Activated T-helper 1 cell treated with Interleukin-2 at 50 U/mL for 16 hours (primary cell): ENCODE measurements around the gene S1PR5.
"Not testable (repeated sequence)": the region's sequence is repeated elsewhere in the genome, so short reads cannot be mapped to it uniquely, and the experiment has no call there.

Experiments used
- DNase-seq: peaks from one replicate; pipeline ENCODE4 v3.0.0-alpha.2; 2020; ENCODE audit warnings: low read depth

Gene S1PR5

DNA sequence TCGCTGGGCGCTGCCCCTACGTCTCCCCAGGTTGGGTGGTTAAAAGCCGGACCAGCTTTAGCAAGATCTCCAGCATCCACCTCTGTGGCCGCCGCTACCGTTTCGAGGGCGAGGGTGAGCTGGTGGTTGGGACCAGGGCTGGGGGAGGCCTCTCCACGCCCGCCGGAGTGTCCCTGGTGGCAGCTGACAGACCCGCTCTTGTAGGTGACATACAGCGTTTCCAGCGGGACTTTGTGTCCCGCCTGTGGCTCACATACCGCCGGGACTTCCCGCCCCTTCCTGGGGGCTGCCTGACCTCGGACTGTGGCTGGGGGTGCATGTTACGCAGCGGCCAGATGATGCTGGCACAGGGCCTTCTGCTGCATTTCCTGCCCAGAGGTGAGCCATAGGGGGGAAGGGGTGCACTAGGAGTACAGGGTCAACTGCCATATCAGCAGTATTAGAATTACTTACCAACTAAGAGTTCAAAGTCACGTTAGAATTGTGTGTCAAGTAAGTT lies 27.6 kb upstream of the S1PR5 start:
- no peak for DNase-seq

DNA sequence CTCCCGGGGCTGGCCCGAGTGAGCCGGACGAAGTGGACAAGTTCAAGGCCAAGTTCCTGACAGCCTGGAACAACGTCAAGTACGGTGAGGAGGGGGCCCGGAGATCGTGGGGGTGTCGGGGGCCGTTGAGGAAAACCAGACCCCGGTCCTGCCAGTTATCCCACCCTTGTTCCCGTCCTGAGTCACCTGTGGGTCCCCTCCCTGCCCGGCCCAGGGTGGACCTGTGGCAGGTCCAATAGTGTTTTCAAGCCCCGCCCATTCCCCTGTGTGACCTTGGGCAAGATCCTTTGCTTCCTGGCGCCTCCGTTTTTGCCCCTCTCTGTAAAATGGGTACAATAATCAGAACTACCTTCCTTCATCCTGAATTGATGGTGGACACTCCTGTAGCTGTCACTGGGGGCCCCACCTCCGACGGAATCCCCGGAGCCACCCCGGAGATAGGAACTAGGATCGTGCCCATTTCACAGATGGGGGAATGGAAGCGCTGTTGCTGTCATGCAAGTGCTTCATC lies 27.1 kb upstream of the S1PR5 start:
- no peak for DNase-seq

DNA sequence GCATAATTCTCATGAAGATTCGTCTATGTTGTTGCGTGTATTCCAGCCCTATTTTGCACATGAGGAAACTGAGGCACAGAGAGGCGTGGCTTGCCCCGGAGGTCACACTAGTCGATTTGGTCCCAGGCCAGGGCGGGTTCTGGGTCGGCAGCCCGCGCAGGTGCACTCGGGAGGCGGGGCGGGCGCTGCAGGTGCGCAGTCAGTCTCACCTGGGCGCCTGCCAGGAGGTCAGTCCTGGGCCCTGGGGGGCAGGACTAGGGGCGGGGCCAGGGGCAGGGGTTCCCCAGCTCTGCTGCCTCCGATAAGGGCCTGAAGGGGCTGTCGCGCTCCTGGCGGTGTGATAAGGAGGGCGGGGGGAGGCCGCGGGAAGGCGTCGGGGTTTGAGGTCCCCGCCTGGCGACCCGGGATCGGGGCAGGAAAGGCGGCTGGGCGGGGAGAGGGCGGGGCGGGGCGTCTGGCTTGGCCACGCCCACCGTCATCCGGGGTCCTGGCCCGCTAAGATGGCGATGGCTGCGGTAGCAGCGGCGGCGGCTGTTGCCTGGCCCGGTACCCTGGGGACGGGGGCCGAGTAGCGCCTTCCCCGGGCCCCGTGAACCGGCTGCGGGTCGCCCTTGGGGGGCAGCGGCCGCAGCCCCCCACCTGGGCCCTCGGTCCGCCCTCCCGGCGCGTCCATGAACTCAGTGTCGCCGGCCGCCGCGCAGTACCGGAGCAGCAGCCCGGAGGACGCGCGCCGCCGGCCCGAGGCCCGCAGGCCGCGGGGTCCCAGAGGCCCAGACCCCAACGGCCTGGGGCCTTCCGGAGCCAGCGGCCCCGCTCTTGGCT lies 26.4 kb upstream of the S1PR5 start, which contains the start of gene ATG4D:
Gene ATG4D (plus strand): TSS at position 485 of the 822 bp plus-strand sequence. CDS start 187 bp downstream, at position 672.
- DNase-seq, result peak; percentile 71

DNA sequence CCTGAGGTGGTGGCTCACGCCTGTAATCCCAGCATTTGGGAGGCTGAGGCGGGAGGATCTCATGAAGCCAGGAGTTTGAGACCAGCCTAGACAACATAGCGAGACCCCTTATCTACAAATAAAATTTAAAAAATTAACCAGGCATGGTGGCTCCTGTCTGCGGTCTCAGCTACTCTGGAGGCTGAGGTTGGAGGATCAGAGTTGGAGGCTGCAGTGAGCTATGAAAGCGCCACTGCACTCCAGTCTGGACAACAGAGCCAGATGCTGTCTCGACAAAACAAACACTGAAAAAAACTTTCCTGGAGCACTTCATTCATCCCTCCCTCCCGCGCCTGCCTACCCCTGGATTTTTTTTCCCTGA lies 25.8 kb upstream of the S1PR5 start:
- DNase-seq, result no peak

DNA sequence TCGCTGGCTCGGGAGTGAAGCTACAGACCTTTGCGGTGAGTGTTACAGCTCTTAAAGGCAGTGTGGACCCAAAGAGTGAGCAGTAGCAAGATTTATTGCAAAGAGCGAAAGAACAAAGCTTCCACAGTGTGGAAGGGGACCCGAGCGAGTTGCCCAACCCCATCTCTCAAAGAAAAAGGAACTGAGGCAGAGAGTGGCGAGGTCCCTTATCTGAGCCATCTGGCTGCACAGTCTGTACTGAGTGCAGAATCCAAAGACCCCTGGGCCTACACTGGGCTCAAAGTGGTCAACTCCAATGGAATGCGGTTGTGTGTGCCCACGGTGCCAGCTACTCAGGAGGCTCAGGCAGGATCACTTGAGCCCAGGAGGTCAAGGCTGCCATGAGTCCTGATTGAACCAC lies 21.8 kb upstream of the S1PR5 start:
- not testable (repeated sequence) for DNase-seq

DNA sequence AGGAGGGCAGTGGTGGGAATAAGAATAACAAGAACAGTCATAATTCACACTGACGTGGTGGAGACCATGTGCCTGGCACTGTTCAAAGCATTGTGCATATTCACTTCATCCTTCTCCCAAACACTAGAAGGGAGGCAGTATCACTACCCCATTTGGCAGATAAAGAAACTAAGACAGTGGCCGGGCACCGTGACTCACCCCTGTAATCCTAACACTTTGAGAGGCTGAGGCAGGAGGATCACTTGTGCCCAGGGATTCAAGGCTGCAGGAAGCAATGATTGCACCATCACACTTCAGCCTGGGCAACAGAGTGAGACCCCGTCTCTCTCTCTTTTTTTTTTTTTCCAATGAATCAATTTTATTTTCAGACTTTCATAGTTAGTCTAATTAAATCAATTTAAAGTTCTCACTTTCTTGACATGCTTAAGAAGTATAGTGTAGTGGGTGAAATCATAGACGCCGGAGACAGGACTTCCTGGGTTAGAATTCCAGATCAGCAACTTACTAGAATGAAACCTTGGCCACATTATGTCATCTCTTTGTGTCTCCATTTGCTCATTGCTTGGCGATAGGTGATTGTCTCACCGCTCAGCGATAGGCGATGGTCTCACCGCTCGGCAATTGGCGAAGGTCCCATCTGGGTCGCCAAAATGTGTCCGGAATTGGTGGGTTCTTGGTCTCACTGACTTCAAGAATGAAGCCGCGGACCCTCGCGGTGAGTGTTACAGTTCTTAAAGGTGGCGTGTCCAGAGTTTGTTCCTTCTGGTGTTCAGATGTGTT lies 21.1 kb upstream of the S1PR5 start:
- DNase-seq, result no peak

DNA sequence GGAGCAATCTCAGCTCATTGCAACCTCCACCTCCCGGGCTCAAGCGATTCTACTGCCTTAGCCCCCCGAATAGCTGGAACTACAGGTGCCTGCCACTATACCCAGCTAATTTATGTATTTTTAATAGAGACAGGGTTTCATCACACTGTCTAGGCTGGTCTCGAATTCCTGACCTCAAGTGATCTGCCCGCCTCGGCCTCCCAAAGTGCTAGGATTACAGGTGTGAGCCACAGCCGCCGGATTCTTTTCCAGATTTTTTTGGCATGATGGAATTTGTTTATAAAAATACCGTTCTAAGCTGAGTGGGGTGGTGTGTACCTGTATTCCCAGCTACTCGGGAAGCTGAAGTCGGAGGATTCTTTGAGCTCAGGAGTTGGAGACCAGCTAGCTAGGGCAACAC lies 20.4 kb upstream of the S1PR5 start:
- no peak for DNase-seq

DNA sequence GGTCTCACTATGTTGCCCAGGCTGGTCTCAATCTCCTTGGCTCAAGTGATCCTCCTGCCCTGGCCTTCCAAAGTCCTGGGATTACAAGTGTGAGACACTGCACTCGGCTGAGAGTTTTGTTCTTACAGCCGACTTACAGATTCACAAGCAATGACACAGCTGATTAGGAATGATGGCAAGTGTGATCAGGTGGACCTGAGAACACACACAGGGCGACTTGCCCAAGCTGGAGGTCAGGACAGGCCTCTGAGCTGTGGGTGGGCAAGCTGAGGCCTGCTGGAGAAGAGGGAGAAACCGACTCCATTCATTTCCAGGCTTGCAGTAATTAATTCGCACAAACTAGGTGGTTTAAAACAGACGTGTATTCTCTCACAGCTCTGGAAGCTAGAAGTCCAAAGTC lies 18.4 kb upstream of the S1PR5 start:
- no peak for DNase-seq

DNA sequence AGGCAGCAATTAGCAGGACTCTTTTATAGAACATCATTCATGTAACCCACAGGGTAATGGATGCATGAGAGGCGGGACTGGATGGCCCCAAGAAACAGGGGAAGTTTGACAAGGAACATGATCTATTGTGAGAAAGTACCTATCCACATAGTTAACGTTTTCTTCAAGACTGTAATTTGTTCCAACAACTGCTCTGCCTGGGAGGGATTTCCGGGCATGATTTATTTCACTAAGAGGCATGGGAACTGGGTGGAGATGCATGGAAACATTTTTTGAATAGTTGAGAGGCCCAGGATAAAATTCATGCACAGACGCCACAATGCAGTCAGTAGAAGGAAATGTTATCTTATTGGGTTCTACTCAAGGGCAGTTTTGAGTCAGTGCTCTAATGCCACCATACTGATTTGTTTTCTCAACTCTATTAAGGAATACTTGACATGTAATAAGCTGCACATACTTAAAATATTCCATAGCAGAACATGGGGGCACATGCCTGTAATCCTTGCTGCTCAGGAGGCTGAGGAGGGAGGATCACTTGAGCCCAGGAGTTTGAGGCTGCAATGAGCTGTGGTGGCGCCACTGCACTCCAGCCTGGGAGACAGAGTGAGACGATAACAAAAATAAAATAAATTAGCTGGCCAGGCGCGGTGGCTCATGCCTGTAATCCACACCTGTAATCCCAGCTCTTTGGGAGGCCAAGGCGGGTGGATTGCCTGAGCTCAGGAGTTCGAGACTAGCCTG lies 16.6 kb upstream of the S1PR5 start:
- no peak for DNase-seq

DNA sequence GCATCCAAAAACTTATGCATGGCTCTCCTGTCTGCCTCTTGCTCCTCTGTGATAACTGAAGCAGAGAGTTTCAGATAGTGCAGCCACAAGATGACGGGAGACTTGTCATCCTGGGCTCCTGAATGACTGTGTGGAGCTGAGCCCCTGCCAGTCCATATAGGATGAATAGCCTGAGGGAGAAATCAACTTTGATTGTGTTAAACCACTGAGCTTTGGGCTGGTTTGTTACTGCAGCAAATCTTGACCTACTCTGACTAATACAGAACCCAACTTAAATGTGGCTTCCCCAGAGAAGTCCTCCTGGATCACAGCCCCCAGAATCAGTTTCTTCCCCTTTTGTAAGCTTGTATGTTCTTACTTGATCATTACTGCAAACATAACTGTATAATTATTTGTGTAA lies 15.2 kb upstream of the S1PR5 start:
- DNase-seq, result no peak

DNA sequence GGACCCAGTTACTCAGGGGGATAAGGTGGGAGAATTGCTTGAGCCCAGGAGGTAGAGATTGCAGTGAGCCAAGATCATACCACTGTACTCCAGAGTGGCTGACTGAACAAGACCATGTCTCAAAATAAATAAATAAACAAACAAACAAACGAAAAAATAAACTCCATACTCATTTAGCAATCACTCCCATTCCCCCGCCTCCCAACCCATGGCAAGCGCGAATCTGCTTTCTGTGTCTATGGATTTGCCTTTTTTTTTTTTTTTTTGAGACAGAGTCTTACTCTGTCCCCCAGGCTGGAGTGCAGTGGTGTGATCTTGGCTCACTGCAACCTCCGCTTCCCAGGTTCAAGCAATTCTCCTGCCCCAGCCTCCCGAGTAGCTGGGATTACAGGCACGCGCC lies 9.6 kb upstream of the S1PR5 start:
- not testable (repeated sequence) for DNase-seq

DNA sequence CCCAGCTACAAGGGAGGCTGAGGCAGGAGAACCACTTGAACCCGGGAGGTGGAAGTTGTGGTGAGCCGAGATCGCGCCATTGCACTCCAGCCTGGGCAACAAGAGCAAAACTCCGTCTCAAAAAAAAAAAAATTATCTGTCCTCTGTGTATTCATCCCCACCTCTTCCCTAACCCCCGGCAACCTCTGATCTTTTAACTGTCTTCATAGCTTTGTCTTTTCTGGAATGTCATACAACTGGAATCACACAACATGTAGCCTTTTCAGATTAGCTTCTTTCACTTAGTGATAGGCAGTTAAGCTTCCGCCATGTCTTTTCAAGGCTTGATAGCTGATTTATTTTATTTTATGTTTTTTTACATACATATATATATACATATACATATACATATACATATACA lies 8.4 kb upstream of the S1PR5 start:
- DNase-seq, result no peak

DNA sequence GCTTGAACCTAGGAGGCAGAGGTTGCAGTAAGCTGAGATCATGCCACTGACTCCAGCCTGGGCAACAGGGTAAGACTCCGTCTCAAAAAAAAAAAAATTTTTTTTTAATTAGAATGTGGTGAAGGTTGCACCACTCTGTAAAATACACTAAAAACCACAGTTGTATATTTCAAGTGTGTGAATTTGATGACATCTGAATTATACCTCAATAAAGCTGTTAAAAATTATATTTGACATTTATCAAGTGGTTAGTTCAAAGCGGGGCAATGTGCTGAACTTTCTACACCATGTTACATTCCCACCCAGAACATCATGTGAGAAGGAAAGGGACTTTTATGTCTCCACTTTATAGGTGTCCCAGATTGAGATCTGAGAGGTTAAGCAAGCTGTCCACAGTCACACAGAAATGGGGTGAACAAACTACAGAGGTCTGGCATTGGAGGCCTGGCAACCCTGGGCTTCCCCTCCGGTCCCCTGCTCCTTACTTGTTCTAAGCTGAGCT lies 5.9 kb upstream of the S1PR5 start:
- DNase-seq, result no peak

DNA sequence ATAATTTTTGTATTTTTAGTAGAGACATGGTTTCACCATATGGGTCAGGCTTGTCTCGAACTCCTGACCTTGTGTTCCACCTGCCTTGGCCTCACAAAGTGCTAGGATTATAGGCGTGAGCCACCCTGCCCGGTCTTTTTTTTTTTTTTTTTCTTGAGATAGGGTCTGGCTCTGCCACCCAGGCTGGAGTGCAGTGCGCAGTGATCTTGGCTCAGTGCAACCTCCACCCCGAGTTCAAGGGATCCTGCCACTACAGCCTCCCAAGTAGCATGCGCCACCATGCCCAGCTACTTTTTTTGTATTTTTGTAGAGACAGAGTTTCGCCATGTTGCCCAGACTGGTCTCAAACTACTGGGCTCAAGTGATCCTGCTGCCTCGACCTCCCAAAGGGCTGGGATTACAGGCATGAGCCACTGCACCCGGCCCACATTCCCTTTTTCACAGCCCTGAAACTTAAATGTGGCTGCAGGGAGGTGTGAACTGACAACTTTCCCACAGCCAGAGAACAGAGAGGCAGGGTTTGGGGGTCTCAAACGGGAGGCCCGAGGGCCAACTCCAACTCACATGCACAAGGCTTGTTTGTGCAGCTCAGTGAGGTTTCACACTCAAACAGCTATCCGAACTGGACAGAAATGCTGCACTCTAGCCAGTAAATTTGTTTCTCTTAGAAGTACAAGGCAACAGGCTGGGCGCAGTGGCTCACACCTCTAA lies 4.4 kb upstream of the S1PR5 start:
- no peak for DNase-seq

DNA sequence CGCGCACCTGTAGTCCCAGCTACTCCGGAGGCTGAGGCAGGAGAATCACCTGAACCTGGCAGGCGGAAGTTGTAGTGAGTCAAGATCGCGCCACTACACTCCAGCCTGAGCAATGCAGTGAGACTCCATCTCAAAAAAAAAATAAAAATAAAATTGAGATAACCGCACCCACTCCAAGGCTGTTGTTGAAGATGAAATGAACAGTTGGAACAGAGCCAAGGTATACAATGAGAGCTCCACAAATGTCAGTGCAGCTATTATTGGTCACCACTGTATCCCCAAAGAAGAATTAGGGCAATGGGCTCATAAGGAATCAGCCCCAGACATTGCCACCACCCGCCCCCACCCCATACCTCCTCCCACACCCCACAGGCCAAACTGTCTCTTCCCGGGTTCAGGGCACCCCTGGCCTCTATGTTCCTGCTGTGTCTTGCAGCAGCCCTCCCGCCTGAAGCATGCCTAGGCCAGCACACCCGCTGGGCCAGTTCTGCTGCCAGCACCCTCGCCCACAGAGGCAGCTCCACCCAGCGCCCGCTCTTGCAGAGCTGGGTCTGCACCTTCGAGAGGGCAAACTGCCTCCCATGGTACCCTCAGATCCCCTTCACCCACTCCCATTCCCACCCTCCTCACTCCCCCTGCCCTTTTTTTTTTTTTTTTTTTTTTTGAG lies 3.5 kb upstream of the S1PR5 start:
- no peak for DNase-seq

DNA sequence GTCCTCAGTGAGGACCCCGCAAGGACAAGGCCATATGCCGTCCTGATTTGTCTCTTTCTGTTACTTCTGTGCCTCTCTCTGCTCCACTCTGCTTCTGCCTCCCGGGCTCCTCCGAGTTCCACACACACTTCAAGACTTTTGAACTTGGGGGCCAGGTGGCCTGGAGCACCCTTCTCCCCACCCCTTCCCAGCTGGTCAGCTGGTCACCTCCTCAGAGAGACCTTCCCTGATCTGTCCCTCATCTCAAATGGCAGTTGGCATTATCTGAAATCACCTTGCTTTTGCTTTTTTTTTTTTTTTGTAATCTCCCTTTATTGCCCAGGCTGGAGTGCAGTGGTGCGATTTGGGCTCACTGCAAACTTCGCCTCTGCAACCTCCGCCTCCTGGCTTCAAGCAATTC lies 2.2 kb upstream of the S1PR5 start:
- DNase-seq, result no peak

DNA sequence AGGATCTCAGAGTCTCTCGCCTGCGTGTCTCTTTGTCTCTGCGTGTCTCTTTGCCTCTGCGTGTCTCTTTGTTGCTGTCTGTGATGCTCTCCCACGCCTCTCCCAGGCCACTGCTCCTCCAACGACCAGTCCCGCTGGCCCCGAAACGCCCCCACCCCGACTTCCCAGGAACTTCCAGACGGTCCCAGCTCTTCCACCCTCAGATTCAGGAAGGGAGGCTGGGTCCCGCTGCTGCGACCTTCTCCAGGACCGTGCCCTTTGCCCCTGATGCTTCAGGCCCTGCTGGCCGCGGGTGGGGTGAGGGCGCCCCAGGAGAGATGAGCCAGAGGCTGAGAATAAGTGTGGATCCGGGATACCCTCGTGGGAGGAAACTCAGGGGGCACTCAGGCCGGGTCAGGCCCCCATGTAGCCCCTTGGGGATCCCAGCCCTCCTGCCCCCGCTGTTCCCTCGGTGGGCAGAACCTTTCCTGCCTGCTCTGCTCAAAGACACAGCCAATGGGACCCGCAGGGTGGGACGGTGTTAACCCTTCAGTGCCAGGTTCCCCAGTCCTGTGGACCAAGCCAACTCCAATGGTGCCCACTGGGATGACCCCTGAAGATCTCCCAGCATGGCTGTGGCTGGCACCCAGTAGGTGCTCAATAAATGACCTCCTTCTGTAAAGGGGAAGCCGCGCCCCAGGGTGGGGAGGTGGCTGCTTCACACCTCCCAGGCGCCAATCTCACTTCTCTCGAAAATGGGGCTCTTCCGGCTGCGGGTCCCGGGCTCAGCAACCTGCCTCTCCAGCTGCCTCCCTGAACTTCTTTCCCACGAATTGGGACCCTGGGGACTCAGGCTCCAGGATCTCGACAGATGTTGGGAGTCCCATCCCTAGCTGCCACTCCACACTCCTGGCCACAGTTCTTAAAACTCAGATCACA lies 1.5 kb upstream of the S1PR5 start:
- no peak for DNase-seq

DNA sequence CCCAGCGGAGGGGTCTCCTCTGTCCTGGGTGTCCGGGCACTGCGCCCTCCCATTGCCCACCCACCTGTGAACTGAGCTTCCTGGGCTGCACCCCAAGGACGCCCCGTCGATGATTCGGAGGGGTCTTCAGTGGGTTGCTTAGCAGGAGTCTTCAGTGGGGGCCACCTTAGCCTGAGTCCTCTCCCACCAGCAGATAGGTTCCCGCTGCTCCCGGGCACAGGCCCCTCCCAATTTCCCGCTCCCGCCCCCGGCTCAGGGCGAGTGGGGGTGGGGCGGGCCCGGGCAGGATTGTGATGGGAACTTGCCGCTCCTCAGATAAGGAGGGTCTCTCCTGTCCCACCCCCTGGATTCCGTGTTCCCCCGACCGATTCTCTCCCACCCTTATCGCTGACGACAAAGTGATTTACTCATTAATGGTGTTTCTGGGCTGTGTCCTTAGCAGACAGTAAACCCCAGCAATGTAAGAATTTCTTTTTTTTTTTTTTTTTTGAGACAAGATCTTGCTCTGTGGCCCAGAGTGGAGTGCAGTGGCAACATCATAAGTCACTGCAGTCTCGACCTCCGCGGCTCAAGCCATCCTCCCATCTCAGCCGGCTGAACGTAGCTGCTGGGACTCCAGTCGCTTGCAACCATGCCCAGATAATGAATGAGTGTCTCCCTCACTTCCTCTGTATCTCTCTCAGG lies 655 bp upstream of the S1PR5 start:
- DNase-seq, result no peak

DNA sequence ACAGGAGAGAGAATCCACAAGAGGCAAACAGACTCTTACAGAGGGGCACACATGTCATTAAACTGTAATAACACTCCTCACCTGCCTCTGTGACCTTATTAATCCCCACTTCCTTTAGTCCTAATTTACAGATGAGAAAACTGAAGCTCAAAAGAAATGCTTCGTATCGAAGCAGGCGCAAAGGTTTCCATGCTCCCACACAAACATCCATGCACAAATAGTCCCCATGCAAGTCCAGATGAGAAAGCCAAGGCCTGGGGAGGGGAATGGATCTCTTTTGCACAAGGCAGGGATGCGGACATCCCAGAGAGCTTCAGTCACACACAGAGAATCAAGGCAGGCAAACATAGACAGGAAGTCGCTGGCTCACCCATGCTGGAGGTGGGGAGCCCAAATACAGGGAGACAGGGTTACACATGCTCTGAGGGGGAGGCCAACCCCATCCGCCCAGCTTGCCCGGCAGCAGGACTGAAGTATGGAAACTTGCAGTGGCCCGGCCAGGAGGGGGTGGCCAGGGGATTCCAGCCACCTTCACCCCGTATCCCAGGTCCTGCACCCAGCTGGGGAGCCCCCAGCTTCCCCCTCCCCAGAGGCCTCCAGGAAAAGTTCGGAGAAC lies 468 bp downstream of the S1PR5 start:
- DNase-seq, result no peak
